D721Med (cell line): ENCODE measurements around the gene NBEA.
"Not testable (repeated sequence)": the region's sequence is repeated elsewhere in the genome, so short reads cannot be mapped to it uniquely, and the experiment has no call there.

Source experiments
- DNase-seq: peaks from one replicate; pipeline ENCODE4 v3.0.0; 2011; ENCODE audit warnings: low spot score; ENCODE audit not compliant: insufficient read length
- FAIRE-seq: peaks from 2 replicates; lab custom pipeline; 2011; peaks lifted over from hg19 to GRCh38; lab: Jason Lieb, UNC
- TF ChIP-seq, protein P1 (sequence below): IDR thresholded peaks from 2 replicates; pipeline ENCODE4 v1.5.1; 2012; ENCODE audit warnings: mild to moderate bottlenecking, control low read depth; ENCODE audit not compliant: insufficient read depth; ENCODE audit errors: missing control alignments

Gene NBEA

GRCh38 chr13:34990399-34991214 is 48.5 kb downstream of the NBEA start:
- FAIRE-seq = no peak
- TF ChIP-seq, protein P1, sequence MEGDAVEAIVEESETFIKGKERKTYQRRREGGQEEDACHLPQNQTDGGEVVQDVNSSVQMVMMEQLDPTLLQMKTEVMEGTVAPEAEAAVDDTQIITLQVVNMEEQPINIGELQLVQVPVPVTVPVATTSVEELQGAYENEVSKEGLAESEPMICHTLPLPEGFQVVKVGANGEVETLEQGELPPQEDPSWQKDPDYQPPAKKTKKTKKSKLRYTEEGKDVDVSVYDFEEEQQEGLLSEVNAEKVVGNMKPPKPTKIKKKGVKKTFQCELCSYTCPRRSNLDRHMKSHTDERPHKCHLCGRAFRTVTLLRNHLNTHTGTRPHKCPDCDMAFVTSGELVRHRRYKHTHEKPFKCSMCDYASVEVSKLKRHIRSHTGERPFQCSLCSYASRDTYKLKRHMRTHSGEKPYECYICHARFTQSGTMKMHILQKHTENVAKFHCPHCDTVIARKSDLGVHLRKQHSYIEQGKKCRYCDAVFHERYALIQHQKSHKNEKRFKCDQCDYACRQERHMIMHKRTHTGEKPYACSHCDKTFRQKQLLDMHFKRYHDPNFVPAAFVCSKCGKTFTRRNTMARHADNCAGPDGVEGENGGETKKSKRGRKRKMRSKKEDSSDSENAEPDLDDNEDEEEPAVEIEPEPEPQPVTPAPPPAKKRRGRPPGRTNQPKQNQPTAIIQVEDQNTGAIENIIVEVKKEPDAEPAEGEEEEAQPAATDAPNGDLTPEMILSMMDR = no peak
- DNase-seq = no peak

GRCh38 chr13:34993470-34993869 is 51.4 kb downstream of the NBEA start:
- TF ChIP-seq, protein P1 = no peak
- DNase-seq (no peak), FAIRE-seq (no peak)

GRCh38 chr13:35003734-35004133 is 61.7 kb downstream of the NBEA start:
- DNase-seq, FAIRE-seq: not testable (repeated sequence)

- FAIRE-seq (no peak), DNase-seq (no peak)
- TF ChIP-seq, protein P1 = no peak
Measured at GRCh38 chr13:35005051-35005450, 63.0 kb downstream of the NBEA start.

DNA sequence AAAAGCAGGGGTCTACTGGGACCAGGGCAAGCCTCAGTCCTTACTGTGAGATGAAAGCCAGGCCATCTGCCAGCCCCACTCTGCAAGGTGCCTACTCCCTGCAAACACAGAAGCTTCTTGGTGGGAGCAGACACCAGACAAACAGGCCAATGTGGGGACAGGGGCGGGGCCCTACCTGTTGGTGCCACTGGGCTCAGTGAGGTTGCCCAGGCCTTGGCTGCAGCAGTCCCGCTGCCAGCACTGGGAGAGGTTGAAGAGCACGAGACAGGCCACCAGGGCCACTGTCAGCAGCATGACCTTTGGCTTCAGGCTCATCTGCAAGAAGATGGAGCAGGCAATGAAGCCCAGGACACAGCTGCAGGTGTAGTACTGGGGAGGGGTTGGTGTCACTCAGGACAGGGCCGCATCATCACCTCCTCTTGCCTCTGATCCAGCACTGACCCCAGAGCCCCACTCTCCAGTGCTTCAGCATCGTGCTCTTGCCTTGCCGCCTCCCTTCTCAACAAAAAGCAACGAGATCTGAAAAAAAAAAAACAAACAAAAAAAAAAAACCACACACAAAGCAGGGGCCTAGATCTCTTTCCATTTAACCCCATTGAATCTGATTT is 72.6 kb downstream of the NBEA start:
- TF ChIP-seq, protein P1 = no peak
- DNase-seq (no peak), FAIRE-seq (no peak)

DNA sequence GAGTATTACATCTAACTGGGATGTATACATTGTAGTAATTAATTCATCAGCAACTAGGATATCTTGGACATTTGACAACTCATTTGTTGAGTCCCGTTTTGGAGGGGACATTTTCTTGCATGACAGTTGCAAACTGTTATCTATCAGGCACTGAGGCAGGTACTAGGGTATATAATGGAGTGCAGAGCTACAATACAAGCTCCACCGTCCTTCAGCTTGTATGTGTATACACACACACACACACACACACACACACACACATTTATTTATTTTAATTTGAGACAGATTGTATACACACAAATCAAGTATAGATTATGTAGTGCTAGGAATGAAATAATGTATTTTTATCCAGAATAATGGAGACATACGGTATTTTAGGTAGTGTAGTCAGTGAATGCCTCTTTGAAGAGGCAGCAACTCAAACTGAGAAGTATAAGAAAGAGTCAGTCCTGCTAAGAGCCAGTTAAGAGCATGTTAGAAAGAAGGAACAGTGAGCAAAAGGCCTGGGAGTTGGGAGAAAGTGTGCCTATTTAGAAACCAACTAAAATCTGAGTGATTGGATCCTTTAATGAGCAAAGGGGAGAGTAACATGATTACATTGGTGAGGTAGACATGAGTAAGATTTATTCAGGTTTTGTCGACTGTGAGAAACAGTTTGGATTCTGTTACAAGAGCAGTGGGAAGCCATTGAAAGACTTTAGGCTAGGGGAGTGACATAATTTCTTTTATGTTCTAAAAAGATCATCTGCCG is 74.5 kb downstream of the NBEA start:
- DNase-seq (no peak), FAIRE-seq (no peak)
- TF ChIP-seq, protein P1 = no peak

- no peak for FAIRE-seq
- TF ChIP-seq, protein P1 = no peak
Measured at GRCh38 chr13:35025314-35025713, 83.2 kb downstream of the NBEA start.

More at GRCh38 chr13:35025314-35025713, 83.2 kb downstream of the NBEA start:
- no peak for DNase-seq
